ENCODE data around the gene GLRX. TPM values are rescaled to one million over a fixed set of nuclear protein-coding genes. Genes with fewer than 3 reads are reported as not detected.
"Not testable (repeated sequence)": the region's sequence is repeated elsewhere in the genome, so short reads cannot be mapped to it uniquely, and the experiment has no call there.

The GLRX gene
- polyA plus RNA-seq, 1 of the 3 experiments (the other 2 are of a cell fraction) = 40.0 TPM

DNA sequence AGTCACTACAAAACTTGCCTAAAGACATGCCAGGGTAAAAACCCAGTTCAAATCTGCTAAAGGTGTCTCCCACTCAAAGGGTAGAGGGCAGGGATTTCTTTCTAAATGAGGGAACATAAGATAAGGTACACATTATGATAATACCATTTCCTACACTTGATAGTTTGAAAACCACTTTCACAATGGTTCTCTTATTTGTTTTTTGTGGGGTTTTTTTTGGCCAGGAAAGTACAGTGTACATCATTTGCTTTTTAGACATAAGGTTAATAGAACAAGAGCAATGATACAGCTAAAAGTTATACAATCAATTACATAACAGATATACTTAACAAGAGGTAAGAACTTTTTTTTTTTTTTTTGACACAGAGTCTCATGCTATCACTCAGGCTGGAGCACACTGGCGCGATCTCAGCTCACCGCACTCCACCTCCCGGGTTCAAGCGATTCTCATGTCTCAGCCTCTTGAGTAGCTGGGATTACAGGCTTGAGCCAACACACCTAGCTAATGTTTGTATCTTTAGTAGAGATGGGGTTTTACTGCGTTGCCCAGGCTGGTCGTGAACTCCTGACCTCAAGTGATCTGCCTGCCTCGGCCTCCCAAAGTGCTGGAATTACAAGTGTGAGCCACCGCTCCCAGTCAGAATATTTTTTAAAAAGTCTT, 48.8 kb upstream of the GLRX start (continued):
- TF ChIP-seq REST (IDR thresholded peaks at IDR 0.05; ENCODE audit: low read depth, low read length) (no peak), CHD2 (IDR thresholded peaks at IDR 0.05; ENCODE audit: low read length, partially characterized antibody) (no peak), MAX (IDR thresholded peaks at IDR 0.05; ENCODE audit: low read depth) (no peak), YY1 (IDR thresholded peaks at IDR 0.05; ENCODE audit: low read depth) (no peak), RCOR1 (IDR thresholded peaks at IDR 0.05; ENCODE audit: low read length) (no peak), ELF1 (IDR thresholded peaks at IDR 0.05) (no peak), RFX5 (IDR thresholded peaks at IDR 0.05; ENCODE audit: low read length) (no peak)
- TF ChIP-seq, protein P1, sequence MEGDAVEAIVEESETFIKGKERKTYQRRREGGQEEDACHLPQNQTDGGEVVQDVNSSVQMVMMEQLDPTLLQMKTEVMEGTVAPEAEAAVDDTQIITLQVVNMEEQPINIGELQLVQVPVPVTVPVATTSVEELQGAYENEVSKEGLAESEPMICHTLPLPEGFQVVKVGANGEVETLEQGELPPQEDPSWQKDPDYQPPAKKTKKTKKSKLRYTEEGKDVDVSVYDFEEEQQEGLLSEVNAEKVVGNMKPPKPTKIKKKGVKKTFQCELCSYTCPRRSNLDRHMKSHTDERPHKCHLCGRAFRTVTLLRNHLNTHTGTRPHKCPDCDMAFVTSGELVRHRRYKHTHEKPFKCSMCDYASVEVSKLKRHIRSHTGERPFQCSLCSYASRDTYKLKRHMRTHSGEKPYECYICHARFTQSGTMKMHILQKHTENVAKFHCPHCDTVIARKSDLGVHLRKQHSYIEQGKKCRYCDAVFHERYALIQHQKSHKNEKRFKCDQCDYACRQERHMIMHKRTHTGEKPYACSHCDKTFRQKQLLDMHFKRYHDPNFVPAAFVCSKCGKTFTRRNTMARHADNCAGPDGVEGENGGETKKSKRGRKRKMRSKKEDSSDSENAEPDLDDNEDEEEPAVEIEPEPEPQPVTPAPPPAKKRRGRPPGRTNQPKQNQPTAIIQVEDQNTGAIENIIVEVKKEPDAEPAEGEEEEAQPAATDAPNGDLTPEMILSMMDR (IDR thresholded peaks at IDR 0.05) = no peak

DNA sequence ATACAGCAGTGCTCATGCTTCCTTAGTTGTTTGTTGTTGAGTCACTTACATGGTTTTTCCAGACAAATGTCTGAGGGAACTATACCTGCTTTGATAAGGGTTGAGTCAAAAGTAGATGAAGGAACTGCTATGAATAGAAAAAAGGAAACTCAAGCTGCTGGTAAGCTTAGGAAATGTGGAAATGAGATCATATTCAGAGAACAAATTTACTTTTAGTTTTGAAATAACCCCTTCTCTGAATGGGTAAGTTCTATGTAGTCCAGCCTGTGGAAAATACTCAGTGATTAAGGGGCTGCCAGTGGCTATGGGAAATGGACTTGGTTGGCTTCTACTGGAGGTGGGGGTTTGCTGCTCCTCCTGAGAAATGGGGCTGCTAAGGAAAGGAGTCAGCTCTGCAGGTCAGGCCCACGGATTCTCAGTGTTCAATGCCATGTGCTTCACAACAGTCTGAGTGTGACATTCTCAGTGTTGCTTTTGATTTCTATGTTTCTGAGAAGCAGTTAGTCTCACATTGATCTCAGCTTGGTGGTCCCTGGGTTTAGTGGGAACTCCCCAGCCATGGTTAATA, 47.7 kb upstream of the GLRX start:
- TF ChIP-seq FOSL2 (IDR thresholded peaks at IDR 0.05; ENCODE audit: borderline replicate concordance, low read depth) (peak; percentile 52; the same call in 1 of the 2 replicates), FOXJ3 (CRISPR knock-in tag; IDR thresholded peaks at IDR 0.05) (no peak)
- Histone ChIP-seq H3K27me3 (ENCODE audit: insufficient read depth) (no peaks in the 10 kb centered on the region), H3K27ac (ENCODE audit: low read depth in 2 of 2, low read length in 1 of 2) (peak overlapping the region in 1 of 2 experiments; percentile 74; a peak in 2 of 4 replicates), H3K9ac (peak overlapping the region; percentile 49; the same call in 1 of the 2 replicates), H3K4me2 (peak overlapping the region; percentile 34; the same call in 1 of the 2 replicates), H2AFZ (ENCODE audit: low read depth) (no peak overlapping the region; the same call in 1 of the 2 replicates), H4K20me1 (ENCODE audit: insufficient read depth) (no peaks in the 10 kb centered on the region), H3K9me3 (no peaks in the 10 kb centered on the region), H3K4me1 (ENCODE audit: control insufficient read depth in 1 of 2, insufficient read depth in 2 of 2, low read depth in 1 of 2, low read length in 1 of 2) (peaks cover 0 to 18% of the 10 kb centered on the region in 2 experiments; a peak in 1 of 4 replicates), H3K36me3 (replicated peaks in 1 of 2; ENCODE audit: control insufficient read depth in 1 of 2, insufficient read depth in 2 of 2, low read length in 1 of 2) (no peaks in the 10 kb centered on the region), H3K4me3 (ENCODE audit: low read depth in 2 of 2, low read length in 1 of 2) (no peak overlapping the region), H3K79me2 (ENCODE audit: insufficient read depth) (no peaks in the 10 kb centered on the region), H3F3A (replicated peaks; ENCODE audit: insufficient read depth) (peaks cover 31% of the 10 kb centered on the region), H3K9me2 (no peaks in the 10 kb centered on the region)
- WGBS (ENCODE audit: low lambda C conversion rate) = 80% methylated on average over 1 of the region's 1 CpG
- ChIA-PET CTCF (interaction anchor here (0.8 to 2.8 kb wide), 5 partner anchors 7 to 475 kb away, joined by 3 to 12 read pairs (median 3); no protein-coding TSS in a partner anchor), POLR2A (no interaction called here)
- no peak for DNase-seq

GRCh38 chr5:95869173-95869855, 46.8 kb upstream of the GLRX start:
- Histone ChIP-seq H3K4me1 (ENCODE audit: control insufficient read depth in 1 of 2, insufficient read depth in 2 of 2, low read depth in 1 of 2, low read length in 1 of 2) (peaks cover 0 to 18% of the 10 kb centered on the region in 2 experiments; a peak in 1 of 4 replicates), H3K27ac (ENCODE audit: low read depth in 2 of 2, low read length in 1 of 2) (peak overlapping the region in 1 of 2 experiments; percentile 74; a peak in 2 of 4 replicates), H3F3A (replicated peaks; ENCODE audit: insufficient read depth) (peaks cover 31% of the 10 kb centered on the region)
- POLR2A ChIA-PET; H3K79me2 ChIP-seq (ENCODE audit: insufficient read depth); DNase-seq; H4K20me1 ChIP-seq (ENCODE audit: insufficient read depth); H2AFZ ChIP-seq (ENCODE audit: low read depth); H3K4me3 ChIP-seq (ENCODE audit: low read depth in 2 of 2, low read length in 1 of 2); H3K9me2 ChIP-seq; H3K9me3 ChIP-seq; H3K9ac ChIP-seq; H3K27me3 ChIP-seq (ENCODE audit: insufficient read depth); H3K36me3 ChIP-seq (replicated peaks in 1 of 2; ENCODE audit: control insufficient read depth in 1 of 2, insufficient read depth in 2 of 2, low read length in 1 of 2); H3K4me2 ChIP-seq: not testable (repeated sequence)
- CTCF ChIA-PET = interaction anchor here (0.8 to 1.4 kb wide), 4 partner anchors 11 to 476 kb away, joined by 3 to 4 read pairs (median 3); no protein-coding TSS in a partner anchor
- 79% methylated on average over 3 of the region's 3 CpGs for WGBS (ENCODE audit: low lambda C conversion rate)

All from SK-N-SH (cell line).